Measurements from ENCODE around the gene UNC45B. TPM values are rescaled to one million over a fixed set of nuclear protein-coding genes. Genes with fewer than 3 reads are reported as not detected.

Gene UNC45B
- total RNA-seq, 1 donor from 2014 or later = 1.9 TPM

- TF ChIP-seq CTCF (IDR thresholded peaks at IDR 0.05; ENCODE audit: unreplicated experiment) = no peak
- no peak overlapping the region for H3K27ac Mint-ChIP-seq (ENCODE audit: unreplicated experiment)
- no peaks in the 10 kb centered on the region for H3K27me3 Mint-ChIP-seq (ENCODE audit: unreplicated experiment)
- DNase-seq (ENCODE audit: low spot score) = no peak
- no peaks in the 10 kb centered on the region for H3K36me3 Mint-ChIP-seq (ENCODE audit: low read depth, unreplicated experiment)
- H3K4me1 Mint-ChIP-seq (ENCODE audit: unreplicated experiment) = peaks cover 28% of the 10 kb centered on the region
- no peaks in the 10 kb centered on the region for H3K9me3 Mint-ChIP-seq (ENCODE audit: unreplicated experiment)
- H3K4me3 Mint-ChIP-seq (ENCODE audit: unreplicated experiment) = no peak overlapping the region
Measured at GRCh38 chr17:35213412-35213940, 65.9 kb downstream of the UNC45B start.

- Mint-ChIP-seq H3K27ac (ENCODE audit: unreplicated experiment) (no peak overlapping the region), H3K9me3 (ENCODE audit: unreplicated experiment) (no peaks in the 10 kb centered on the region), H3K27me3 (ENCODE audit: unreplicated experiment) (no peaks in the 10 kb centered on the region), H3K4me3 (ENCODE audit: unreplicated experiment) (no peak overlapping the region), H3K36me3 (ENCODE audit: low read depth, unreplicated experiment) (no peaks in the 10 kb centered on the region), H3K4me1 (ENCODE audit: unreplicated experiment) (peaks cover 36% of the 10 kb centered on the region)
- DNase-seq (ENCODE audit: low spot score) = no peak
- no peak for TF ChIP-seq CTCF (IDR thresholded peaks at IDR 0.05; ENCODE audit: unreplicated experiment)
Measured at GRCh38 chr17:35214192-35214591, 66.6 kb downstream of the UNC45B start.

- no peak for DNase-seq (ENCODE audit: low spot score)
- Mint-ChIP-seq H3K36me3 (ENCODE audit: low read depth, unreplicated experiment) (no peaks in the 10 kb centered on the region), H3K9me3 (ENCODE audit: unreplicated experiment) (no peaks in the 10 kb centered on the region), H3K4me3 (ENCODE audit: unreplicated experiment) (no peak overlapping the region), H3K27me3 (ENCODE audit: unreplicated experiment) (no peaks in the 10 kb centered on the region), H3K27ac (ENCODE audit: unreplicated experiment) (no peak overlapping the region), H3K4me1 (ENCODE audit: unreplicated experiment) (peaks cover 37% of the 10 kb centered on the region)
- no peak for TF ChIP-seq CTCF (IDR thresholded peaks at IDR 0.05; ENCODE audit: unreplicated experiment)
Measured at GRCh38 chr17:35214631-35215273, 67.1 kb downstream of the UNC45B start.

GRCh38 chr17:35217107-35217506, 69.5 kb downstream of the UNC45B start:
- peaks cover 37% of the 10 kb centered on the region for H3K4me1 Mint-ChIP-seq (ENCODE audit: unreplicated experiment)
- no peak for TF ChIP-seq CTCF (IDR thresholded peaks at IDR 0.05; ENCODE audit: unreplicated experiment)
- DNase-seq (ENCODE audit: low spot score) = no peak
- H3K27ac Mint-ChIP-seq (ENCODE audit: unreplicated experiment) = no peak overlapping the region
- no peaks in the 10 kb centered on the region for H3K36me3 Mint-ChIP-seq (ENCODE audit: low read depth, unreplicated experiment)
- no peak overlapping the region for H3K4me3 Mint-ChIP-seq (ENCODE audit: unreplicated experiment)
- no peaks in the 10 kb centered on the region for H3K27me3 Mint-ChIP-seq (ENCODE audit: unreplicated experiment)
- no peaks in the 10 kb centered on the region for H3K9me3 Mint-ChIP-seq (ENCODE audit: unreplicated experiment)

- Mint-ChIP-seq H3K4me3 (ENCODE audit: unreplicated experiment) (no peak overlapping the region), H3K36me3 (ENCODE audit: low read depth, unreplicated experiment) (no peaks in the 10 kb centered on the region), H3K4me1 (ENCODE audit: unreplicated experiment) (peaks cover 26% of the 10 kb centered on the region), H3K27ac (ENCODE audit: unreplicated experiment) (no peak overlapping the region), H3K27me3 (ENCODE audit: unreplicated experiment) (no peaks in the 10 kb centered on the region), H3K9me3 (ENCODE audit: unreplicated experiment) (no peaks in the 10 kb centered on the region)
- no peak for TF ChIP-seq CTCF (IDR thresholded peaks at IDR 0.05; ENCODE audit: unreplicated experiment)
- DNase-seq (ENCODE audit: low spot score) = no peak
Measured at GRCh38 chr17:35218915-35219314, 71.3 kb downstream of the UNC45B start.
